Neural cell (in vitro differentiated cells): ENCODE results near the gene CCDC175.

ENCODE experiments used
- CTCF ChIP-seq: fragments of 450-650 bp; IDR thresholded peaks from 2 replicates; pipeline ENCODE4 v1.5.1; 2014; ENCODE audit warnings: antibody characterized with exemption, mild to moderate bottlenecking, moderate library complexity; ENCODE audit not compliant: poor library complexity, severe bottlenecking
- EZH2 ChIP-seq: fragments of 200-600, 300-800 bp; shearing (Covaris generic), sonication (generic); IDR thresholded peaks from 2 replicates; pipeline ENCODE4 v1.6.1; 2014; ENCODE audit warnings: antibody characterized with exemption, low read length, borderline replicate concordance, mild to moderate bottlenecking; ENCODE audit not compliant: insufficient read depth, poor library complexity, severe bottlenecking
- MXI1 ChIP-seq: fragments of 450-650 bp; conservative IDR thresholded peaks from 2 replicates; pipeline ENCODE4 v1.6.1; 2014; ENCODE audit warnings: antibody characterized with exemption, mild to moderate bottlenecking; ENCODE audit not compliant: poor library complexity, severe bottlenecking
- POLR2AphosphoS5 ChIP-seq: IDR thresholded peaks from 2 replicates; pipeline ENCODE4 v1.6.1; 2012
- RAD21 ChIP-seq: fragments of 450-650 bp; conservative IDR thresholded peaks from 2 replicates; pipeline ENCODE4 v1.6.1; 2014; ENCODE audit warnings: antibody characterized with exemption, mild to moderate bottlenecking, moderate library complexity
- REST ChIP-seq: IDR thresholded peaks from 2 replicates; pipeline ENCODE4 v1.6.1; 2012; ENCODE audit warnings: borderline replicate concordance
- SMC3 ChIP-seq: fragments of 450-650 bp; conservative IDR thresholded peaks from 2 replicates; pipeline ENCODE4 v1.6.1; 2014; ENCODE audit warnings: antibody characterized with exemption, mild to moderate bottlenecking, moderate library complexity; ENCODE audit not compliant: poor library complexity
- TAF1 ChIP-seq: IDR thresholded peaks from 2 replicates; pipeline ENCODE4 v1.6.1; 2012; ENCODE audit warnings: low read depth

GRCh38 chr14:59503256-59503655 is 73.4 kb downstream of the CCDC175 start:
- TF ChIP-seq CTCF (no peak), TAF1 (no peak), EZH2 (no peak), RAD21 (no peak), SMC3 (no peak), REST (no peak), POLR2AphosphoS5 (no peak), MXI1 (no peak)
